Measurements from ENCODE around the gene FOXN1.

DNA sequence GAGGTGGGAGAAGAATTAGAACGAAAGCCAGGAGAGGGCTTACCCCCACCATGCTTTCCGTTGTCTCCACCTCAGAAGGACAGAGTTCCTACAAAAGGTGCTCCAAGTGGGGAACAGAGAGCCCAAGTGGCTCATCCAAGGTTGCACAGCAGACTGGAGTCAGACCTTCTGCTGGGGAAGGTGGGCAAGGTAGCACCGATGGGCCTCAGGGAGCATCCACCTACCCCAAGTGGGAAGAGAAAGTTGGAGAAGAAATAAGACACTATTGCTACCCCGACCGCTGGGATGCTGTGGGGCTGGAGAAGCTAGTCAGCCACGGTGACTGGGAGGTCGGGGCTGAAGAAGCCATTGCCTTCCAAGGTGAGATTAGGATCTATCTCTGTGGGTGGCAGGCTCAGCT lies 24.8 kb downstream of the FOXN1 start:
- no peak for TF ChIP-seq POLR2A (IDR thresholded peaks at IDR 0.05; ENCODE audit: low read depth, low read length)
- TF ChIP-seq CEBPB (IDR thresholded peaks at IDR 0.05; ENCODE audit: low read depth, low read length), result no peak
- TF ChIP-seq CTCF (conservative IDR thresholded peaks at IDR 0.05; ENCODE audit: low read depth, low read length), result no peak
- no peak for TF ChIP-seq BHLHE40 (IDR thresholded peaks at IDR 0.05; ENCODE audit: low read depth, low read length)
- TF ChIP-seq USF2 (IDR thresholded peaks at IDR 0.05; ENCODE audit: low read depth, low read length), result no peak
- TF ChIP-seq FOS (IDR thresholded peaks at IDR 0.05; ENCODE audit: low read depth, low read length), result no peak
- TF ChIP-seq RFX5 (IDR thresholded peaks at IDR 0.05; ENCODE audit: low read depth, low read length), result no peak
- no peak for TF ChIP-seq MAZ (IDR thresholded peaks at IDR 0.05; ENCODE audit: borderline replicate concordance, low read depth, low read length)
